ENCODE data around the gene WDFY3. TPM values are rescaled to one million over a fixed set of nuclear protein-coding genes. Genes with fewer than 3 reads are reported as not detected.

Gene WDFY3
- total and polyA plus RNA-seq, 9 of the 15 experiments (the other 6 are each of a cell fraction or from before 2014, with no cell fraction given) = 0.58 to 13.5 (median 9.4) TPM

DNA sequence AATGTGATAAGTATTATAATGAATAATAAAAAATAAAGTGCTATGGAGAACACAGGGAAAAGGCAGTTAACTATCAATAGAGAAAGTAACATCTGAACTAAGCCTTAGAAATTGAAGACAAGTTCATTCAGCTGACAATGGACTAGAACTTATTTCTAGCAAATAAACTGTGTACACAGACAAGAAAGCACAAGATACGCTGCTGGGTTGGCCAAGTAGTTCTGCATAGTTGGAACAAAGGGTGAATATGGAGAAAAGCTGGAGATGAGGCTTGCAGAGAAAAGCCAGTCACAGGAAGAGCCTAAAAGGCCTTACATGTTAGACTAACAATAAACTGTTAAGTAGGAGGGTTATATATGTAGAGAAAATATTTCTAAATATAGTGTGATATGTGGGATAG is 71.2 kb downstream of the WDFY3 start:
- no peak overlapping the region for H2AFZ ChIP-seq (ENCODE audit: low read depth, low read length)
- H3K9me1 ChIP-seq (ENCODE audit: control insufficient read depth, insufficient read depth, low read length) = no peaks in the 10 kb centered on the region
- ATAC-seq (no peak), FAIRE-seq (no peak), DNase-seq (ENCODE audit: extremely low read depth in 1 of 4, low spot score in 3 of 4) (no peak)
- BruUV-seq (replicated peaks) = no TSS peak
- no peaks in the 10 kb centered on the region for H3K79me2 ChIP-seq (ENCODE audit: control insufficient read depth, insufficient read depth, low read length)
- H3K4me3 ChIP-seq = no peak overlapping the region
- H3K36me3 ChIP-seq (ENCODE audit: control insufficient read depth, insufficient read depth, low read length) = no peaks in the 10 kb centered on the region
- no peaks in the 10 kb centered on the region for H3K4me1 ChIP-seq (replicated peaks in 1 of 2; ENCODE audit: control insufficient read depth in 2 of 2, insufficient read depth in 2 of 2, low read length in 2 of 2)
- 19% methylated on average over 1 of the region's 1 CpG for WGBS (ENCODE audit: insufficient coverage, low coverage, missing lambda C conversion rate)
- intact Hi-C loops (cut with micrococcal nuclease) (no loop called here), in situ Hi-C loops (cut with MboI) (no loop called here)
- no peaks in the 10 kb centered on the region for H4K20me1 ChIP-seq (replicated peaks; ENCODE audit: control insufficient read depth, insufficient read depth, low read length)
- ChIA-PET CTCF (ENCODE audit: low intra/inter-chr PET ratio) (no interaction called here), POLR2A (no interaction called here)
- no peaks in the 10 kb centered on the region for H3K9me3 ChIP-seq (replicated peaks; ENCODE audit: control insufficient read depth, insufficient read depth, low read depth, low read length)
- TF ChIP-seq POU5F1 (IDR thresholded peaks at IDR 0.05; ENCODE audit: borderline replicate concordance, low read depth, low read length, partially characterized antibody) (no peak), SNRNP70 (optimal IDR thresholded peaks at IDR 0.05; ENCODE audit: low read depth, low read length) (no peak), ETV1 (tag; conservative IDR thresholded peaks at IDR 0.05; ENCODE audit: low read depth) (no peak), E2F3 (CRISPR knock-in tag; IDR thresholded peaks at IDR 0.05) (no peak), NR4A1 (CRISPR knock-in tag; IDR thresholded peaks at IDR 0.05) (no peak), NR4A1 (tag; IDR thresholded peaks at IDR 0.05) (no peak), ETV6 (IDR thresholded peaks at IDR 0.05; ENCODE audit: borderline replicate concordance in 1 of 2, low read depth in 2 of 2, low read length in 1 of 2) (no peak), ETV6 (CRISPR knock-in tag; IDR thresholded peaks at IDR 0.05; ENCODE audit: borderline replicate concordance) (no peak), ETS2 (tag; IDR thresholded peaks at IDR 0.05; ENCODE audit: borderline replicate concordance, poor library complexity, severe bottlenecking) (no peak), ZNF121 (CRISPR knock-in tag; conservative IDR thresholded peaks at IDR 0.05) (no peak)
- H3K27me3 ChIP-seq (ENCODE audit: control insufficient read depth in 2 of 2, insufficient read depth in 2 of 2, low read length in 2 of 2) = no peaks in the 10 kb centered on the region
- H3K9ac ChIP-seq (ENCODE audit: insufficient read depth in 1 of 2, low read depth in 2 of 2, low read length in 2 of 2) = no peak overlapping the region
- H3K27ac ChIP-seq (ENCODE audit: extremely low read depth, low read depth, low read length) = no peak overlapping the region
- no peak overlapping the region for H3K4me2 ChIP-seq (ENCODE audit: insufficient read depth, low read length)
